Calu3 (cell line): Measurements from ENCODE around the gene COX18. TPM values are rescaled to one million over a fixed set of nuclear protein-coding genes. Genes with fewer than 3 reads are reported as not detected.
A peak's percentile ranks its signal among the peaks of the same experiment; 100 is the strongest.

ENCODE experiments used
- Bru-seq: library from RNA; stranded (reverse); fragments of 400-500 nt; gene quantifications from one replicate; lab custom pipeline; 2021; lab: Mats Ljungman, UMichigan
- BruChase-seq, 2 experiments: library from RNA; stranded (reverse); fragments of 400-500 nt; gene quantifications; one replicate each; lab custom pipeline; 2021; lab: Mats Ljungman, UMichigan
- BruUV-seq: library from RNA; stranded (reverse); fragments of 400-500 nt; replicated peaks from 2 replicates; lab custom pipeline; 2021; lab: Mats Ljungman, UMichigan
- CTCF ChIA-PET: fragments of 300-600 bp; sonication (Branson Sonifier 250); formaldehyde crosslinking; loops from one replicate; lab custom pipeline; 2022; ENCODE audit warnings: antibody characterized with exemption; lab: Charles Lee
- DNase-seq: peaks from one replicate; pipeline ENCODE4 v3.0.0; 2022
- H3K27ac Mint-ChIP-seq: one replicate; pipeline ENCODE4 v1.8.0; 2022; ENCODE audit warnings: mixed read lengths; ENCODE audit not compliant: unreplicated experiment
- H3K27me3 Mint-ChIP-seq: one replicate; pipeline ENCODE4 v1.8.0; 2022; ENCODE audit warnings: mixed read lengths; ENCODE audit not compliant: unreplicated experiment
- H3K36me3 Mint-ChIP-seq: one replicate; pipeline ENCODE4 v1.8.0; 2022; ENCODE audit warnings: mild to moderate bottlenecking, moderate library complexity, mixed read lengths; ENCODE audit not compliant: insufficient read depth, unreplicated experiment
- H3K4me1 Mint-ChIP-seq: one replicate; pipeline ENCODE4 v1.8.0; 2022; ENCODE audit warnings: mild to moderate bottlenecking, low read depth, mixed read lengths; ENCODE audit not compliant: unreplicated experiment
- H3K4me3 Mint-ChIP-seq: one replicate; pipeline ENCODE4 v1.8.0; 2022; ENCODE audit warnings: mild to moderate bottlenecking, low read depth, moderate library complexity, mixed read lengths; ENCODE audit not compliant: unreplicated experiment
- H3K9me3 Mint-ChIP-seq: one replicate; pipeline ENCODE4 v1.8.0; 2022; ENCODE audit warnings: low read depth, mixed read lengths; ENCODE audit not compliant: unreplicated experiment
- intact Hi-C: fragments of 100-400 bp; cut with micrococcal nuclease; formaldehyde crosslinking; loops from one replicate; pipeline ENCODE4 v1.10.0; 2022; ENCODE audit not compliant: unreplicated experiment
- long read RNA-seq: library from polyadenylated mRNA; stranded (forward); transcript quantifications from one replicate; pipeline ENCODE4 v2.0.0, GENCODE V29; 2022
- total RNA-seq: library from RNA; stranded (reverse); gene quantifications from 2 replicates; pipeline ENCODE4 v1.2.3, GENCODE V29; 2022
- TF ChIP-seq, protein P1 (sequence below): fragments of 200-600 bp; IDR thresholded peaks from one replicate; pipeline ENCODE4 v1.8.0; 2022; ENCODE audit warnings: antibody characterized with exemption; ENCODE audit not compliant: unreplicated experiment

The COX18 gene, protein sequence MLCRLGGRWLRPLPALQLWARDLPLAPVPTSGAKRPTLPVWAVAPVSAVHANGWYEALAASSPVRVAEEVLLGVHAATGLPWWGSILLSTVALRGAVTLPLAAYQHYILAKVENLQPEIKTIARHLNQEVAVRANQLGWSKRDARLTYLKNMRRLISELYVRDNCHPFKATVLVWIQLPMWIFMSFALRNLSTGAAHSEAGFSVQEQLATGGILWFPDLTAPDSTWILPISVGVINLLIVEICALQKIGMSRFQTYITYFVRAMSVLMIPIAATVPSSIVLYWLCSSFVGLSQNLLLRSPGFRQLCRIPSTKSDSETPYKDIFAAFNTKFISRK
- total RNA-seq (7.8 and 8.8 TPM in 2 replicates), Bru-seq, nascent RNA (percentile 68 among the genes with signal in this experiment), BruChase-seq, experiment 1, labeled RNA remaining after a 6-hour chase (percentile 67 among the genes with signal in this experiment), BruChase-seq, experiment 2, labeled RNA remaining after a 2-hour chase (percentile 56 among the genes with signal in this experiment)
- long read RNA-seq, full-length matches to known transcripts: 1 of 2 reads
- long read RNA-seq, partial matches to known transcripts: 1 of 2 reads
- long read RNA-seq, other reads (novel, unspliced or antisense): 0 of 2 reads

DNA sequence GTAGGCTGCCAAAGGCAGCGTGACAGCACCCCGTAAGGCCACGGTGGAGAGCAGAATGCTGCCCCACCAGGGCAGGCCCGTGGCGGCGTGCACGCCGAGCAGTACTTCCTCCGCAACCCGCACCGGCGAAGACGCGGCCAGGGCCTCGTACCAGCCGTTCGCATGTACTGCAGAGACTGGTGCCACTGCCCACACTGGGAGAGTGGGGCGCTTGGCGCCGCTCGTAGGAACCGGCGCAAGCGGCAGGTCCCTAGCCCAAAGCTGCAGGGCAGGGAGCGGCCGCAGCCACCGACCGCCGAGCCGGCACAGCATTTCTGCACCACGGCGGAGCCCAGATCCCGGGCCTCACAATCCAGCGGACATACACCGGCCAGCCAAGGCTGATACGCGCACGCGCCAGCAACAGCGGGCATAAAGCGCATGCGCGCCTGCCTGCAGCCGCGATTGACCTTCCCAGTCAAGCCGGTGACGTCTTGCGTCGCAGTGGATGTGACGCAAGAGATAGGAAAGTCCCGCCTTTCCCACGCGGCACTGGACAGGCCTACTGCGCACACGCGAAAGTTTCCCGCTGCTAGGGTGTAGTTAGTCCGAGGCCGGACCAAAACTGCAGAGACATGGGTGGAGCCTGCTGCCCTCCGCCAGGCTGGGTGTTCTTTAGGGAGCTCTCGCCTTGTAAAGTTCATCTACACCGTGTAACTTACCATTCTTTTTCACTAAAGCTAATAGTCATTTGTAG lies at the start of gene COX18:
COX18 (minus strand) TSS at position 379 of the 736 bp plus-strand sequence; CDS start at position 312, 67 bp downstream.
- peak; percentile 90 for DNase-seq
- CTCF ChIA-PET: no interaction called here
- H3K9me3 Mint-ChIP-seq: no peaks in the 10 kb centered on the region
- H3K27me3 Mint-ChIP-seq: no peaks in the 10 kb centered on the region
- TF ChIP-seq, protein P1, sequence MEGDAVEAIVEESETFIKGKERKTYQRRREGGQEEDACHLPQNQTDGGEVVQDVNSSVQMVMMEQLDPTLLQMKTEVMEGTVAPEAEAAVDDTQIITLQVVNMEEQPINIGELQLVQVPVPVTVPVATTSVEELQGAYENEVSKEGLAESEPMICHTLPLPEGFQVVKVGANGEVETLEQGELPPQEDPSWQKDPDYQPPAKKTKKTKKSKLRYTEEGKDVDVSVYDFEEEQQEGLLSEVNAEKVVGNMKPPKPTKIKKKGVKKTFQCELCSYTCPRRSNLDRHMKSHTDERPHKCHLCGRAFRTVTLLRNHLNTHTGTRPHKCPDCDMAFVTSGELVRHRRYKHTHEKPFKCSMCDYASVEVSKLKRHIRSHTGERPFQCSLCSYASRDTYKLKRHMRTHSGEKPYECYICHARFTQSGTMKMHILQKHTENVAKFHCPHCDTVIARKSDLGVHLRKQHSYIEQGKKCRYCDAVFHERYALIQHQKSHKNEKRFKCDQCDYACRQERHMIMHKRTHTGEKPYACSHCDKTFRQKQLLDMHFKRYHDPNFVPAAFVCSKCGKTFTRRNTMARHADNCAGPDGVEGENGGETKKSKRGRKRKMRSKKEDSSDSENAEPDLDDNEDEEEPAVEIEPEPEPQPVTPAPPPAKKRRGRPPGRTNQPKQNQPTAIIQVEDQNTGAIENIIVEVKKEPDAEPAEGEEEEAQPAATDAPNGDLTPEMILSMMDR: no peak
- peaks cover 22% of the 10 kb centered on the region for H3K36me3 Mint-ChIP-seq
- peak within 1 kb of the TSS; percentile 97 for H3K4me3 Mint-ChIP-seq
- H3K4me1 Mint-ChIP-seq: peaks cover 8% of the 10 kb centered on the region
- intact Hi-C loops: no loop called here
- peak within 1 kb of the TSS; percentile 92 for H3K27ac Mint-ChIP-seq
- no TSS peak for BruUV-seq

DNA sequence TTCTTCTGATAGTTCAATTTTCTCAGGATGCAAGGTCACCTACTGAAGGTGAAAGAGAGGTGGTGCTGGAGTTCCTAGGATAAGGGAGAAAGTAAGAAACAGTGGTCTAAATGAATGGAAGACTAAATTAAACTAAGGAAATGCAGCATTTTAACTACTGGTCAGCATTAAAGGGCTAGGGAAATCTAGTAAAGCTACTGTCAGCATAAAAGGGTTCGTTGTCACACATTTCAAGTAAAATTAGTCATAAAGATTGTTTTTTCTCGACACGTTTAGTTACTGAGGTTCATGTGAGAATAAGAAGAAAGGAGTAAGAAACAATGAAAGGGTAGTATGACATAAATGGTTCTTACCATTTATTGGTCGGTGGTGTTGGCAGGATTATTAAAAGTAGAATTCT lies 40.0 kb upstream of the COX18 start:
- Mint-ChIP-seq H3K27ac (no peak overlapping the region), H3K36me3 (no peaks in the 10 kb centered on the region), H3K9me3 (no peaks in the 10 kb centered on the region), H3K27me3 (no peaks in the 10 kb centered on the region), H3K4me1 (no peaks in the 10 kb centered on the region), H3K4me3 (no peak overlapping the region)
- no peak for DNase-seq
- BruUV-seq: no TSS peak
- intact Hi-C loops: no loop called here
- CTCF ChIA-PET: no interaction called here
- TF ChIP-seq, protein P1: no peak

DNA sequence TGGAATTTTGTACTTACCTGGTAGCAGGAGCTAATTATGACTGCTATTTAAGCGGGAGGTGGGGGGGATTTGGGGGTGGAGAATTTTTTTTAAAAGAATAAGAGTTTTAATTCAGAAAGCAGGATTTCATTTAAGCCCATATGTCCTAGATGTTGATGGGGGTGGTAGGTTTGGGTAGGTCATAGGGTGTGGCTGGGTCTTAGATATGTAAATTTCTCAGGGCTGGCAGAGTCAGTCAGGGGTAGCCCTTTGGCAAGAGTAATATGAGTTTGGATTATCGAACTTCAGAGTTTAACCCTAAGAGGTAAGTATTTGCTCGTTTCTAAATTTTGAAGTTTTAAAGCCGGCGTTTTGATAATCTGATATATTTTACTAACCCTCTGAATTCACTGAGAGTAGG lies 35.2 kb upstream of the COX18 start:
- no TSS peak for BruUV-seq
- H3K4me1 Mint-ChIP-seq: no peaks in the 10 kb centered on the region
- H3K27ac Mint-ChIP-seq: no peak overlapping the region
- intact Hi-C loops: no loop called here
- TF ChIP-seq, protein P1: no peak
- DNase-seq: no peak
- CTCF ChIA-PET: no interaction called here
- H3K36me3 Mint-ChIP-seq: peaks cover 23% of the 10 kb centered on the region
- H3K27me3 Mint-ChIP-seq: no peaks in the 10 kb centered on the region
- H3K9me3 Mint-ChIP-seq: no peaks in the 10 kb centered on the region
- H3K4me3 Mint-ChIP-seq: no peak overlapping the region

DNA sequence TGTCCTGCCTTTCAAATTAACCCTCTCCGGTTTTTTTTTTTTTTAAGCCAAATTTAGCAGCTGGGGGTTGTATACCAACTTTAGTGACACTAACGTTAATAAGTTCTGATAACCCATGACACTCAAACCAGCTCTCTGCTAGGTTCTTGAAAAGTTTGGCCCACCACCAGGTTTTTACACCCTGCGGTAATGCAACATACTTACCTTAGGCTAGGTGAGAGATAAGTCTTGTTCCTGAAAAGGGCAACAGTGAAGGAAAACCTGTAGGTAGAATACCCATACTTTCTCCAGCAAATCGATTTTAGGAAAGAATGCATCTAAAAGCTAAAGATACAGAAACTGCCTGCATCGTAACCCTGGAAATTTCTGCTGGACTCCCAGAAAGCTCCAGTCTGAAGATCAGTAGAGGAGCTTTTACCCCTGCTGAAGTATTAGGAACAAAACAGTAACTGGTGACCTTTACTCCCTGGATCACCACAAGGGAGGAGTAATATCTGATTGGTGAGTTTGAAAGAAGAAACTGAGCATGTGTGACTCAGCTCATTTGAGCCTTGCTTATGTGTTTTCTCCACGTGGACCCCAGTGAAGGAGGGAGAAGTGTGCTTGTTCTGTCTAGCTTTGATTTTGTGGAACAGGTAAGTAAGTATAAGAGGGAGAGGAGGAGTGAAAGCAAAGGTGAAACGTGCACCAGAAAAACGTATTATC lies 34.4 kb upstream of the COX18 start:
- intact Hi-C loops: no loop called here
- CTCF ChIA-PET: no interaction called here
- BruUV-seq: no TSS peak
- Mint-ChIP-seq H3K4me3 (no peak overlapping the region), H3K27ac (peak overlapping the region; percentile 67), H3K4me1 (no peaks in the 10 kb centered on the region), H3K9me3 (no peaks in the 10 kb centered on the region), H3K36me3 (peaks cover 24% of the 10 kb centered on the region), H3K27me3 (no peaks in the 10 kb centered on the region)
- no peak for DNase-seq
- TF ChIP-seq, protein P1: no peak
